T-helper 9 cell (primary cell): ENCODE data around the gene RABL2A.
"Not testable (repeated sequence)": the region's sequence is repeated elsewhere in the genome, so short reads cannot be mapped to it uniquely, and the experiment has no call there.

Experiments used
- DNase-seq: peaks from one replicate; pipeline ENCODE4 v3.0.0-alpha.2; 2020

RABL2A gene

GRCh38 chr2:113609822-113610221 lies 17.2 kb upstream of the RABL2A start:
- not testable (repeated sequence) for DNase-seq

- DNase-seq = not testable (repeated sequence)
Measured at GRCh38 chr2:113621002-113621401, 6.1 kb upstream of the RABL2A start.

GRCh38 chr2:113625906-113626305 lies 1.2 kb upstream of the RABL2A start:
- DNase-seq = not testable (repeated sequence)

- DNase-seq = not testable (repeated sequence)
Measured at GRCh38 chr2:113632849-113633345, 5.8 kb downstream of the RABL2A start.

- not testable (repeated sequence) for DNase-seq
Measured at GRCh38 chr2:113635358-113635757, 8.3 kb downstream of the RABL2A start.

GRCh38 chr2:113636226-113636625 lies 9.2 kb downstream of the RABL2A start:
- not testable (repeated sequence) for DNase-seq

- not testable (repeated sequence) for DNase-seq
Measured at GRCh38 chr2:113638084-113638483, 11.0 kb downstream of the RABL2A start.

GRCh38 chr2:113646217-113646616 lies 19.2 kb downstream of the RABL2A start:
- not testable (repeated sequence) for DNase-seq

GRCh38 chr2:113650834-113651815 lies 24.1 kb downstream of the RABL2A start:
- DNase-seq = not testable (repeated sequence)

GRCh38 chr2:113652599-113652998 lies 25.5 kb downstream of the RABL2A start:
- DNase-seq = not testable (repeated sequence)

- not testable (repeated sequence) for DNase-seq
Measured at GRCh38 chr2:113656031-113656624, 29.1 kb downstream of the RABL2A start.

GRCh38 chr2:113657735-113658134 lies 30.7 kb downstream of the RABL2A start:
- not testable (repeated sequence) for DNase-seq

- DNase-seq = not testable (repeated sequence)
Measured at GRCh38 chr2:113663285-113664060, 36.4 kb downstream of the RABL2A start.

GRCh38 chr2:113664761-113665533 lies 37.9 kb downstream of the RABL2A start:
- DNase-seq = not testable (repeated sequence)

GRCh38 chr2:113669013-113669412 lies 41.9 kb downstream of the RABL2A start:
- not testable (repeated sequence) for DNase-seq

GRCh38 chr2:113672326-113672932 lies 45.4 kb downstream of the RABL2A start:
- no peak for DNase-seq

GRCh38 chr2:113675875-113676274 lies 48.8 kb downstream of the RABL2A start:
- no peak for DNase-seq

- DNase-seq = no peak
Measured at GRCh38 chr2:113676623-113677266, 49.7 kb downstream of the RABL2A start.

GRCh38 chr2:113677330-113677729 lies 50.3 kb downstream of the RABL2A start:
- no peak for DNase-seq

- no peak for DNase-seq
Measured at GRCh38 chr2:113679457-113679856, 52.4 kb downstream of the RABL2A start.

GRCh38 chr2:113685471-113685870 lies 58.4 kb downstream of the RABL2A start:
- DNase-seq = no peak
